Common myeloid progenitor, CD34-positive (primary cell): ENCODE measurements around the gene ARMC10.
"Not testable (repeated sequence)": the region's sequence is repeated elsewhere in the genome, so short reads cannot be mapped to it uniquely, and the experiment has no call there.

Experiments
- CTCF ChIA-PET: fragments of 350-600 bp; sonication (Branson Sonifier 250); formaldehyde crosslinking; loops from one replicate; lab custom pipeline; 2021; ENCODE audit warnings: antibody characterized with exemption; lab: Charles Lee
- POLR2A ChIA-PET: fragments of 350-600 bp; sonication (Branson Sonifier 250); formaldehyde crosslinking; loops from one replicate; lab custom pipeline; 2021; ENCODE audit warnings: antibody characterized with exemption; lab: Charles Lee
- DNase-seq, 3 donors: peaks; one replicate each; pipeline versions ENCODE4 v3.0.0 to v3.0.0-alpha.2; 2013
- H3K27ac ChIP-seq, 2 experiments: 1 replicate in 1 of 2; 2 replicates in 1 of 2; pipeline ENCODE4 v1.7.0; 2013; ENCODE audit warnings: inconsistent platforms in 2 of 2, low read length in 2 of 2, mild to moderate bottlenecking in 2 of 2, low read depth in 1 of 2, moderate library complexity in 1 of 2; ENCODE audit not compliant: severe bottlenecking in 2 of 2, insufficient read depth in 1 of 2, poor library complexity in 1 of 2
- H3K27me3 ChIP-seq, 5 experiments: replicated peaks in 2 of 5; 1 replicate in 3 of 5; 2 replicates in 2 of 5; pipeline versions ENCODE4 v1.6.1 to v1.7.0; 2013; ENCODE audit warnings: low read length in 4 of 5, mild to moderate bottlenecking in 2 of 5, moderate library complexity in 2 of 5, inconsistent platforms in 1 of 5; ENCODE audit not compliant: insufficient read depth in 5 of 5, control insufficient read depth in 4 of 5
- H3K36me3 ChIP-seq, 4 experiments: 1 replicate in 2 of 4; 2 replicates in 2 of 4; pipeline versions ENCODE4 v1.6.1 to v1.7.0; 2013; ENCODE audit warnings: low read length in 3 of 4, control low read depth in 1 of 4, mild to moderate bottlenecking in 1 of 4; ENCODE audit not compliant: control insufficient read depth in 4 of 4, insufficient read depth in 4 of 4
- H3K4me1 ChIP-seq, 4 experiments: 1 replicate in 3 of 4; 2 replicates in 1 of 4; pipeline versions ENCODE4 v1.6.1 to v1.7.1; 2013; ENCODE audit warnings: low read length in 3 of 4, mild to moderate bottlenecking in 3 of 4, control low read depth in 1 of 4, inconsistent platforms in 1 of 4, moderate library complexity in 1 of 4; ENCODE audit not compliant: control insufficient read depth in 4 of 4, insufficient read depth in 4 of 4; ENCODE audit errors: control extremely low read depth in 1 of 4
- H3K4me3 ChIP-seq, 7 experiments: 1 replicate in 4 of 7; 2 replicates in 3 of 7; pipeline versions ENCODE4 v1.5.1 to v1.7.0; 2013; ENCODE audit warnings: mild to moderate bottlenecking in 7 of 7, low read length in 6 of 7, moderate library complexity in 6 of 7, inconsistent platforms in 2 of 7, low read depth in 2 of 7, control low read depth in 1 of 7; ENCODE audit not compliant: insufficient read depth in 4 of 7, control insufficient read depth in 1 of 7; ENCODE audit errors: extremely low read depth in 1 of 7
- H3K9me3 ChIP-seq, 5 experiments: 1 replicate in 4 of 5; 2 replicates in 1 of 5; pipeline versions ENCODE4 v1.6.1 to v1.7.1; 2013; ENCODE audit warnings: low read length in 4 of 5, mild to moderate bottlenecking in 2 of 5, inconsistent platforms in 1 of 5, low read depth in 1 of 5, moderate library complexity in 1 of 5; ENCODE audit not compliant: control insufficient read depth in 4 of 5, insufficient read depth in 2 of 5; ENCODE audit errors: control extremely low read depth in 1 of 5
- WGBS: methylation state at CpG from one replicate; pipeline ENCODE4 v1.1.5; 2013; ENCODE audit not compliant: insufficient coverage; 5-methylcytosine and 5-hydroxymethylcytosine counted together

ARMC10 gene

DNA sequence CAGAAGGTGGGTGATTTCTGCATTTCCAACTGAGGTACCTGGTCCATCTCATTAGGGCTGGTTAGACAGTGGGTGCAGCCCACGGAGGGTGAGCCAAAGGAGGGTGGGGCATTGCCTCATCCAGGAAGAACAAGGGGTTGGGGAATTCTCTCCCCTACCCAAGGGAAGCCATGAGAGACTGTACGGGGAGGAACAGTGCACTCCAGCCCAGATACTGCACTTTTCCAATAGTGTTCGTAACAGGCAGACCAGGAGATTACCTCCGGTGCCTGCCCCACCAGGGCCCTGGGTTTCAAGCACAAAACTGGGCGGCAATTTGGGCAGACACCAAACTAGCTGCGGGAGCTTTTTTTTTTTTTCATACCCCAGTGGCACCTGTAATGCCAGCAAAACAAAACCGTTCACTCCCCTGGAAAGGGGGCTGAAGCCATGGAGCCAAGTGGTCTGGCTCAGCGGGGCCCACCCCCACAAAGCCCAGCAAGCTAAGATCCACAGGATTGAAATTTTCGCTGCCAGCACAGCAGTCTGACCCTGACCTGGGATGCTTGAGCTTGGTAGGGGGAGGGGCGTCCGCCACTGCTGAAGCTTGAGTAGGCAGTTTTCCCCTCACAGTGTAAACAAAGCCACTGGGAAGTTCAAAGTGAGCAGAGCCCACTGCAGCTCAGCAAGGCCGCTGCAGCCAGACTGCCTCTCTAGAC, 31.2 kb downstream of the ARMC10 start:
- no peaks in the 10 kb centered on the region for H3K4me1 ChIP-seq
- CTCF ChIA-PET, result no interaction called here
- H3K36me3 ChIP-seq, result peaks cover 4 to 24% (median 9%) of the 10 kb centered on the region in 4 experiments
- no peak for DNase-seq
- H3K4me3 ChIP-seq, result no peak overlapping the region
- POLR2A ChIA-PET, result no interaction called here
- no peak overlapping the region for H3K27ac ChIP-seq
- H3K27me3 ChIP-seq, result no peaks in the 10 kb centered on the region
- H3K9me3 ChIP-seq, result no peaks in the 10 kb centered on the region
- 98% methylated on average over 6 of the region's 12 CpGs for WGBS

GRCh38 chr7:103106703-103107070, 31.7 kb downstream of the ARMC10 start:
- CTCF ChIA-PET, H3K27me3 ChIP-seq, H3K4me3 ChIP-seq, DNase-seq, POLR2A ChIA-PET, H3K27ac ChIP-seq, H3K4me1 ChIP-seq, H3K9me3 ChIP-seq: not testable (repeated sequence)
- WGBS, result 97% methylated on average over 6 of the region's 6 CpGs
- H3K36me3 ChIP-seq, result peaks cover 4 to 21% (median 5%) of the 10 kb centered on the region in 4 experiments

- H3K36me3 ChIP-seq, result peaks cover 4 to 18% (median 10%) of the 10 kb centered on the region in 4 experiments
- H3K27me3 ChIP-seq, result no peaks in the 10 kb centered on the region
- DNase-seq, result no peak
- no peaks in the 10 kb centered on the region for H3K9me3 ChIP-seq
- no CpG with 5 or more reads among the region's 2 CpGs for WGBS
- ChIA-PET POLR2A (no interaction called here), CTCF (no interaction called here)
- no peak overlapping the region for H3K27ac ChIP-seq
- no peaks in the 10 kb centered on the region for H3K4me1 ChIP-seq
- H3K4me3 ChIP-seq, result no peak overlapping the region
Observed at GRCh38 chr7:103113164-103113563, 38.2 kb downstream of the ARMC10 start.

- no peak overlapping the region for H3K27ac ChIP-seq
- H3K9me3 ChIP-seq, result no peaks in the 10 kb centered on the region
- H3K27me3 ChIP-seq, result no peaks in the 10 kb centered on the region
- WGBS, result no CpG with 5 or more reads among the region's 1 CpG
- H3K4me1 ChIP-seq, result no peaks in the 10 kb centered on the region
- ChIA-PET POLR2A (no interaction called here), CTCF (interaction anchor here (0.8 kb wide), 1 partner anchor 8 kb away, joined by 3 read pairs; no protein-coding TSS in a partner anchor)
- no peak overlapping the region for H3K4me3 ChIP-seq
- no peak for DNase-seq
- peaks cover 7 to 20% (median 14%) of the 10 kb centered on the region in 4 experiments for H3K36me3 ChIP-seq
Observed at GRCh38 chr7:103114576-103115008, 39.7 kb downstream of the ARMC10 start.

DNA sequence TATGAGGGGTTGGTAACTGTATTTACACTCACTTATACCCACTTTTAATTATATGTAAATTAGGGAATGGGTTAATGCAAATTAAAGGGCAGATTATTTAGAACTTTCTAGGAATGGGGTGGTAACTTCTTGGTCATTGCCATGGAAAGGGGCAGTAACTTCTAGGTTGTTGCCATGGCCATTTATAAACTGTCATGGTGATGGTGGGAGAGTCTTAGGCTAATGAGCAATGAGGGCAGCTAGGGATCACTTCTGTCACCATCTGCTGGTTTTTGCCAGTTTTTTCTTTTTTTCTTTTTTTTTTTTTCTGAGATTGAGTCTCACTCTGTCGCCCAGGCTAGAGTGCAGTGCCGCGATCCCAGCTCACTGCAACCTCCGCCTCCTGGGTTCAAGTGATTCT, 40.8 kb downstream of the ARMC10 start:
- Histone ChIP-seq H3K27ac (no peak overlapping the region), H3K27me3 (no peaks in the 10 kb centered on the region), H3K36me3 (peaks cover 8 to 24% (median 17%) of the 10 kb centered on the region in 4 experiments), H3K4me1 (no peaks in the 10 kb centered on the region), H3K4me3 (no peak overlapping the region), H3K9me3 (no peaks in the 10 kb centered on the region)
- ChIA-PET CTCF (no interaction called here), POLR2A (no interaction called here)
- 100% methylated on average over 4 of the region's 4 CpGs for WGBS
- no peak for DNase-seq

DNA sequence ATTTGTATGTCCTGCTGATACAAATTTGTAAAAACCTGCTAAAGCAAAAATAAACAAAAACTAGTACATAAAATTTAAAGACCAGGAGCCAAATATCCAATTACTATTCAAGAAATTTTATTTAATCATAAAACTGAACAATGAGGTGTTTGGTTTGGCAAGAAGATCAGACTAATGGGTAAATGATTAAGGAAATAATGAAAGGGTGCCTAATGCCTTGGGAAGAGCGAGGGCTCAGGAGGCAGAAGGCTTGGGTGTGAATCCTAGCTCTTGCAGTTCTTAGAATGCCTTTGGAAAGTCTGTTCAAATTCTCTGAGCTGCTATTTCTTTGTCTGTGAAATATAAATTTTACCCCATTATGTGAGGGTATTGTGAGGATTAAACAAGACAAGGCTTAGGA, 41.6 kb downstream of the ARMC10 start:
- Histone ChIP-seq H3K4me1 (no peaks in the 10 kb centered on the region), H3K4me3 (no peak overlapping the region), H3K27ac (no peak overlapping the region), H3K36me3 (peaks cover 8 to 30% (median 22%) of the 10 kb centered on the region in 4 experiments), H3K9me3 (no peaks in the 10 kb centered on the region), H3K27me3 (no peaks in the 10 kb centered on the region)
- ChIA-PET CTCF (no interaction called here), POLR2A (no interaction called here)
- no peak for DNase-seq
- 100% methylated on average over 1 of the region's 1 CpG for WGBS

DNA sequence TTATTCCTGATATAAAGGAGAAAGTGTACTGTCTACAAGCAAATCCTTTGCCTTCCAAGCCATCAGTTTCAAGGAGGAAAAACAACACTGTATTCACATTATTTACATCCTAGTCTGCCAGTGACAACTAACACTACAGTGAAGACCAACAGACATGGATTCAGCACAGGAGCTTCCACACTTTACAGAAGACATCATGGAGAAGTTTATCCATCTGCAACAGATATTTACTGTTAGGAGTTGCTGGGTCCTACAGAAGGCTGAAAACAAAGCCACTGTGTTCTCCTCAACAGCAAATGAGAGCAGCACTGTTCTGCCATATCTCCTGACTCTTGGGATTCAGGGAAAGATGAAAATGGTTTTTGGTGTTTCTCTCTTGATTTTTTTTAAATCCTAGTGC, 42.1 kb downstream of the ARMC10 start:
- no peak for DNase-seq
- ChIA-PET CTCF (no interaction called here), POLR2A (no interaction called here)
- no peaks in the 10 kb centered on the region for H3K4me1 ChIP-seq
- H3K27ac ChIP-seq, result no peak overlapping the region
- H3K9me3 ChIP-seq, result no peaks in the 10 kb centered on the region
- no peaks in the 10 kb centered on the region for H3K27me3 ChIP-seq
- H3K36me3 ChIP-seq, result peaks cover 8 to 32% (median 23%) of the 10 kb centered on the region in 4 experiments
- H3K4me3 ChIP-seq, result no peak overlapping the region
